ENCODE results near the gene PIGC.

PIGC gene

DNA sequence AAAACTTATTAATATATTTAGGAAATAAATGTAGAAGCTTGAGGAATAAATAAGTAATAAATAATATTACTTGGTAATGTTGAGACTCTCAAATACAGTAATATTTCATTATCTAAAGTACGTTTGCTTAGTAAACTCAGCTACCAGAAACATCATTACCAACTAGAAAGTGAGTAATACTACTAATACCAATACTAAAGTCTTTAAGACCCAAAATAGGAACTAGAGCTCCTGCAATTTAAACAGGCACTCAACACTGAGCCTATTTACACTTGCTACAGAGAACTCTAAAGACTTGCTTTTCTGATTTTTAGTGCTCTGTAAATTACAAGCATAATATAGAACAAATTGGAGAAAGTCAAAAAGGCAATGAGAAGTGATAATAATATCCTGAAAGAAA is 36.9 kb downstream of the PIGC start:
- TF ChIP-seq, protein P1, sequence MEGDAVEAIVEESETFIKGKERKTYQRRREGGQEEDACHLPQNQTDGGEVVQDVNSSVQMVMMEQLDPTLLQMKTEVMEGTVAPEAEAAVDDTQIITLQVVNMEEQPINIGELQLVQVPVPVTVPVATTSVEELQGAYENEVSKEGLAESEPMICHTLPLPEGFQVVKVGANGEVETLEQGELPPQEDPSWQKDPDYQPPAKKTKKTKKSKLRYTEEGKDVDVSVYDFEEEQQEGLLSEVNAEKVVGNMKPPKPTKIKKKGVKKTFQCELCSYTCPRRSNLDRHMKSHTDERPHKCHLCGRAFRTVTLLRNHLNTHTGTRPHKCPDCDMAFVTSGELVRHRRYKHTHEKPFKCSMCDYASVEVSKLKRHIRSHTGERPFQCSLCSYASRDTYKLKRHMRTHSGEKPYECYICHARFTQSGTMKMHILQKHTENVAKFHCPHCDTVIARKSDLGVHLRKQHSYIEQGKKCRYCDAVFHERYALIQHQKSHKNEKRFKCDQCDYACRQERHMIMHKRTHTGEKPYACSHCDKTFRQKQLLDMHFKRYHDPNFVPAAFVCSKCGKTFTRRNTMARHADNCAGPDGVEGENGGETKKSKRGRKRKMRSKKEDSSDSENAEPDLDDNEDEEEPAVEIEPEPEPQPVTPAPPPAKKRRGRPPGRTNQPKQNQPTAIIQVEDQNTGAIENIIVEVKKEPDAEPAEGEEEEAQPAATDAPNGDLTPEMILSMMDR (conservative IDR thresholded peaks at IDR 0.05; ENCODE audit: control insufficient read depth, insufficient read depth, low read depth, low read length), result no peak
- no peak for DNase-seq (ENCODE audit: low read depth)
- H3K4me3 ChIP-seq (ENCODE audit: control insufficient read depth, low read depth, low read length), result no peak overlapping the region

DNA sequence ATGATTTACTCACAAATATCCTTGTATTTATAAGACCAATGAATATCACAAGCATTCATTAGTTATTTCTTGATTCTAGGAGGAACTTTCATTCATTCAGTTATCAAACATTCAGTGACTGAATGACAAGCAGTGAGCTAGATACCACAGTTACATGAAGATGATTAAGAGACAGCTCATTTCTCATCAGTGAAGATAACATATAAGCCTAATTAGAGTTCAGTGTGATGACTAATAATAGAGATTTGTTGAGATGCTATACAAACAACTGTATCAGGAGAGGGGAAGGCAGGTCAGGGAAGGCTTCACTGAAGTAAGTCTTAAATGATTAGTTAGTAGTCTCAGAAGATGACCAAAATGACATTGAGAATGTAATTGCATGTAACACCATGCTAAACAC is 38.0 kb downstream of the PIGC start:
- no peak overlapping the region for H3K4me3 ChIP-seq (ENCODE audit: control insufficient read depth, low read depth, low read length)
- TF ChIP-seq, protein P1 (conservative IDR thresholded peaks at IDR 0.05; ENCODE audit: control insufficient read depth, insufficient read depth, low read depth, low read length), result no peak
- no peak for DNase-seq (ENCODE audit: low read depth)

GRCh38 chr1:172404121-172404520 is 39.7 kb downstream of the PIGC start:
- no peak for DNase-seq (ENCODE audit: low read depth)
- H3K4me3 ChIP-seq (ENCODE audit: control insufficient read depth, low read depth, low read length), result no peak overlapping the region
- TF ChIP-seq, protein P1 (conservative IDR thresholded peaks at IDR 0.05; ENCODE audit: control insufficient read depth, insufficient read depth, low read depth, low read length), result no peak

DNA sequence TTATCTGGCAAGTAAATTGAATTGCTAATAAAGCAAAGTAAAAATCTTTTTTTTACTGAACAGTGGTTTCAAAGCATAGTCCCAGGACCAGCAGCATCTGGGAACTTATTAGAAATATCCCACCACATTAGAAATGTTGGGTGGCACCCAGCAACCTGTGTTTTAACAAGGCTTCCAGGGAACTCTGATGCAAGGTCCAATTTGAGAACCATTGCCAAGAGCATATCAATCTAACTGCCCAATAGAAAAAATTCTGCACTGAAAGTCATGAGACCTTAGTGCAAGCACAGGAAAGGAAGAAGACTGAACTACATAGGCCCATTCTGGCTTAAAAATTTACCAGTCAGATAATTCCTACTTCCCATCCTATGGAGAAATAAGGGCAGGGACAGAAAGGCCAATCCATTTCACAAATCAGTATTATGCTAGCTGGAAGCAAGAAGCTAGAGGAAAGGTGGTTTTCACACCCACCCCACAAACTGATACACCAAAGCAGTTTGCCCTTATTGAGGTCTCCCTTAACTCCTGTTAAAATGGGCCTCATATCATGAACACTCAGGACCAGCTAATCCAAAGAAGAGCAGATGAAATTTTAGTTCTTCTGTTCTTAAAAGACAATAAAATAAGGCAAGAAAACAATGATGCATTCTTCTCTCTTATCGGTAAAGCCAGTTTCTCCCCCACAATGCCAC is 40.8 kb downstream of the PIGC start:
- no peak for DNase-seq (ENCODE audit: low read depth)
- H3K4me3 ChIP-seq (ENCODE audit: control insufficient read depth, low read depth, low read length), result no peak overlapping the region
- TF ChIP-seq, protein P1 (conservative IDR thresholded peaks at IDR 0.05; ENCODE audit: control insufficient read depth, insufficient read depth, low read depth, low read length), result no peak

GRCh38 chr1:172401892-172402291 is 42.0 kb downstream of the PIGC start:
- TF ChIP-seq, protein P1 (conservative IDR thresholded peaks at IDR 0.05; ENCODE audit: control insufficient read depth, insufficient read depth, low read depth, low read length), result peak; percentile 39
- no peak overlapping the region for H3K4me3 ChIP-seq (ENCODE audit: control insufficient read depth, low read depth, low read length)
- no peak for DNase-seq (ENCODE audit: low read depth)

GRCh38 chr1:172401477-172401876 is 42.4 kb downstream of the PIGC start:
- DNase-seq (ENCODE audit: low read depth), result no peak
- no peak overlapping the region for H3K4me3 ChIP-seq (ENCODE audit: control insufficient read depth, low read depth, low read length)
- TF ChIP-seq, protein P1 (conservative IDR thresholded peaks at IDR 0.05; ENCODE audit: control insufficient read depth, insufficient read depth, low read depth, low read length), result no peak

- no peak overlapping the region for H3K4me3 ChIP-seq (ENCODE audit: control insufficient read depth, low read depth, low read length)
- DNase-seq (ENCODE audit: low read depth), result no peak
- TF ChIP-seq, protein P1 (conservative IDR thresholded peaks at IDR 0.05; ENCODE audit: control insufficient read depth, insufficient read depth, low read depth, low read length), result no peak
These were observed 43.2 kb downstream of the PIGC start for GRCh38 chr1:172400722-172401105.

Measured in fibroblast of mammary gland (primary cell).